HCT116 (cell line): Measurements from ENCODE around the gene OLFML1. TPM values are rescaled to one million over a fixed set of nuclear protein-coding genes. Genes with fewer than 3 reads are reported as not detected.

Experiments
- ATAC-seq: fragments of 200-7000 bp; cut with Tn5 transposase; 2 replicates; pipeline ENCODE4 v1.9.1; 2020; ENCODE audit warnings: mild to moderate bottlenecking, moderate library complexity
- BruUV-seq: library from RNA; stranded (reverse); fragments of 400-500 nt; replicated peaks from 2 replicates; lab custom pipeline; 2021; lab: Mats Ljungman, UMichigan
- CTCF ChIA-PET: fragments of 300-600 bp; sonication (Branson Sonifier 250); formaldehyde crosslinking; loops from one replicate; lab custom pipeline; 2021; ENCODE audit warnings: antibody characterized with exemption; lab: Charles Lee
- POLR2A ChIA-PET: fragments of 300-600, 350-600 bp; sonication (Branson Sonifier 250); formaldehyde crosslinking; loops from one replicate; lab custom pipeline; 2021; ENCODE audit warnings: antibody characterized with exemption; lab: Charles Lee
- RAD21 ChIA-PET, 2 experiments: fragments of 300-600 bp; sonication (Branson Sonifier 250); formaldehyde crosslinking; loops; one replicate each; lab custom pipeline; 2023; ENCODE audit warnings: low total read pairs in 2 of 2; ENCODE audit not compliant: uncharacterized antibody in 2 of 2, unreplicated experiment in 2 of 2, low non-redundant PET in 1 of 2; lab: Charles Lee
- DNase-seq: peaks from one replicate; pipeline ENCODE4 v3.0.0-alpha.2; 2010; ENCODE audit warnings: low read depth, low spot score
- H2AFZ ChIP-seq: fragments of 200-600 bp; shearing (Covaris generic), sonication (generic); 2 replicates; pipeline ENCODE4 v1.6.1; 2017; ENCODE audit warnings: low read depth, mixed run types, mixed read lengths, antibody characterized with exemption, low read length; ENCODE audit not compliant: poor library complexity, severe bottlenecking
- H3K27ac ChIP-seq: 2 replicates; pipeline ENCODE4 v1.5.1; 2012; ENCODE audit warnings: low read depth, low read length
- H3K27me3 ChIP-seq: fragments of 200-600 bp; sonication (generic); 2 replicates; pipeline ENCODE4 v1.6.1; 2016; ENCODE audit warnings: mixed run types, low read length, mixed read lengths; ENCODE audit not compliant: insufficient read depth
- H3K36me3 ChIP-seq, 2 experiments: fragments of 200-500 bp in 1 of 2; fragments of 200-600 bp in 1 of 2; sonication (Bioruptor generic) in 1 of 2; sonication (generic) in 1 of 2; 2 replicates each; pipeline versions ENCODE4 v1.5.1 to v1.6.1; 2014 to 2016; ENCODE audit warnings: low read length in 2 of 2, inconsistent platforms in 1 of 2, mixed read lengths in 1 of 2, mixed run types in 1 of 2; ENCODE audit not compliant: insufficient read depth in 2 of 2, control insufficient read depth in 1 of 2
- H3K4me1 ChIP-seq, 2 experiments: fragments of 200-600 bp in 1 of 2; sonication (generic) in 1 of 2; 2 replicates each; pipeline versions ENCODE4 v1.5.1 to v1.6.1; 2012 to 2017; ENCODE audit warnings: low read length in 2 of 2, inconsistent platforms in 1 of 2, mild to moderate bottlenecking in 1 of 2, mixed read lengths in 1 of 2, mixed run types in 1 of 2, moderate library complexity in 1 of 2; ENCODE audit not compliant: insufficient read depth in 2 of 2, control insufficient read depth in 1 of 2
- H3K4me2 ChIP-seq: fragments of 200-600 bp; sonication (generic); 2 replicates; pipeline ENCODE4 v1.6.1; 2017; ENCODE audit warnings: mixed run types, low read length, mixed read lengths
- H3K4me3 ChIP-seq, 2 experiments: fragments of 200-600 bp in 1 of 2; sonication (generic) in 1 of 2; replicated peaks in 1 of 2; 2 replicates each; pipeline ENCODE4 v1.5.1; 2011 to 2016; ENCODE audit warnings: low read length in 2 of 2, control low read depth in 1 of 2, low read depth in 1 of 2, mild to moderate bottlenecking in 1 of 2, mixed read lengths in 1 of 2, mixed run types in 1 of 2
- H3K79me2 ChIP-seq: fragments of 200-600 bp; sonication (generic); 2 replicates; pipeline ENCODE4 v1.6.1; 2017; ENCODE audit warnings: mild to moderate bottlenecking, mixed run types, low read length, moderate library complexity, mixed read lengths; ENCODE audit not compliant: insufficient read depth
- H3K9ac ChIP-seq: fragments of 200-600 bp; sonication (generic); 2 replicates; pipeline ENCODE4 v1.6.1; 2016; ENCODE audit warnings: low read length, mixed read lengths
- H3K9me2 ChIP-seq: fragments of 200-600 bp; sonication (generic), shearing (Covaris generic); 2 replicates; pipeline ENCODE4 v1.6.1; 2017; ENCODE audit warnings: mixed run types, mild to moderate bottlenecking, moderate library complexity; ENCODE audit not compliant: insufficient read depth
- H3K9me3 ChIP-seq, 2 experiments: fragments of 200-500 bp in 1 of 2; fragments of 200-600 bp in 1 of 2; sonication (Bioruptor generic) in 1 of 2; sonication (generic) in 1 of 2; 2 replicates each; pipeline ENCODE4 v1.6.1; 2014 to 2017; ENCODE audit warnings: low read length in 2 of 2, mixed read lengths in 2 of 2, inconsistent platforms in 1 of 2, low read depth in 1 of 2, mild to moderate bottlenecking in 1 of 2, mixed run types in 1 of 2, moderate library complexity in 1 of 2; ENCODE audit not compliant: control insufficient read depth in 1 of 2, insufficient read depth in 1 of 2
- H4K20me1 ChIP-seq: fragments of 200-600 bp; sonication (generic), shearing (Covaris generic); 2 replicates; pipeline ENCODE4 v1.6.1; 2017; ENCODE audit warnings: mixed run types, mild to moderate bottlenecking, moderate library complexity; ENCODE audit not compliant: insufficient read depth
- ELF1 ChIP-seq: IDR thresholded peaks from 2 replicates; pipeline ENCODE4 v1.6.1; 2012; ENCODE audit warnings: low read depth, borderline replicate concordance
- JUND ChIP-seq: IDR thresholded peaks from 2 replicates; pipeline ENCODE4 v1.6.1; 2012
- POLR2AphosphoS5 ChIP-seq: IDR thresholded peaks from 2 replicates; pipeline ENCODE4 v1.6.1; 2011; ENCODE audit warnings: mild to moderate bottlenecking, low read depth, low read length, moderate library complexity
- RAD21 ChIP-seq: IDR thresholded peaks from 2 replicates; pipeline ENCODE4 v1.6.1; 2012; ENCODE audit warnings: low read depth, mild to moderate bottlenecking
- SIN3A ChIP-seq: IDR thresholded peaks from 2 replicates; pipeline ENCODE4 v1.6.1; 2012; ENCODE audit warnings: low read depth
- SP1 ChIP-seq: IDR thresholded peaks from 2 replicates; pipeline ENCODE4 v1.6.1; 2012; ENCODE audit warnings: low read depth
- YY1 ChIP-seq: IDR thresholded peaks from 2 replicates; pipeline ENCODE4 v1.6.1; 2011; ENCODE audit warnings: low read length, low read depth, moderate library complexity, mild to moderate bottlenecking; ENCODE audit not compliant: insufficient replicate concordance; ENCODE audit errors: extremely low read depth
- intact Hi-C: fragments of 100-400 bp; cut with micrococcal nuclease; formaldehyde crosslinking; loops from 2 replicates; pipeline ENCODE4 v1.10.0; 2022
- total RNA-seq: library from RNA; stranded (reverse); gene quantifications from one replicate; pipeline ENCODE4 v1.2.1, GENCODE V29; 2021; ENCODE audit not compliant: unreplicated experiment
- TF ChIP-seq, protein P1 (sequence below): IDR thresholded peaks from 2 replicates; pipeline ENCODE4 v1.6.1; 2012; ENCODE audit warnings: low read depth
- TF ChIP-seq, protein P2 (sequence below): IDR thresholded peaks from 2 replicates; pipeline ENCODE4 v1.6.1; 2012
- TF ChIP-seq, protein P3 (sequence below), 3 experiments: fragments of 200-600 bp in 1 of 3; sonication (generic) in 1 of 3; IDR thresholded peaks in 2 of 3; conservative IDR thresholded peaks in 1 of 3; 2 replicates each; pipeline ENCODE4 v1.5.1; 2012 to 2017; ENCODE audit warnings: low read depth in 2 of 3, low read length in 2 of 3, antibody characterized with exemption in 1 of 3, borderline replicate concordance in 1 of 3, control low read depth in 1 of 3, mild to moderate bottlenecking in 1 of 3, mixed read lengths in 1 of 3, mixed run types in 1 of 3, moderate library complexity in 1 of 3; ENCODE audit not compliant: insufficient read depth in 1 of 3
- TF ChIP-seq, protein P4 (sequence below): IDR thresholded peaks from 2 replicates; pipeline ENCODE4 v1.6.1; 2012

The OLFML1 gene
- total RNA-seq, 1 experiment from 2014 or later: not detected

DNA sequence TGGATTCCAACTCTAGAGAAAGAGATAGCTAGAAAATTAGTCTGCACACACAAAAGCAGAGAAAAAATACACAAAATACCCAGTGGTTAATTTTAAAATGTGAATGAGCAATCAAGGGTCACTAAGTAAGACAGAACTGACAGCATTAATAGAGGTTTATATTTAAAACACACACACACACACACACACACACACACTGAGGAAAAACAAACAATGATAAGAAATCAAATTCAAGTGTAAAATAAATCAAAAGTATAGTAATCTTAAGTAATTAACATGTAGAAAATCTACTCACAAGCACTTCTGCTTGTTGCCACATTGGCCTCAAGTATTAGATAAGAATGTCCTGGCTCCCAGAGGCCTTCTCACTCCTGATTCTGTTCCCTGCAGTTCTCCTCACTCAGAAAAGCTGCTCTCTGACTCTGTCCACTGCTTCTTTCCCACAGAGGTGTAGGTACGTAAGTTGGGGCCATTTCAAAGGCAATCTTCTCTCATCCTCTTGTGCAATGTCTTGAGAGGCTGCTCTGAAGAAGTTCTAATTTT is 33.3 kb upstream of the OLFML1 start:
- Histone ChIP-seq H3K4me3 (no peak overlapping the region), H3K9ac (no peak overlapping the region), H2AFZ (no peak overlapping the region), H3K27ac (no peak overlapping the region), H3K36me3 (no peaks in the 10 kb centered on the region), H4K20me1 (no peaks in the 10 kb centered on the region), H3K27me3 (peaks cover 28% of the 10 kb centered on the region), H3K79me2 (no peaks in the 10 kb centered on the region), H3K9me3 (no peaks in the 10 kb centered on the region), H3K4me2 (no peak overlapping the region), H3K4me1 (no peaks in the 10 kb centered on the region; a peak in 1 of 4 replicates), H3K9me2 (no peaks in the 10 kb centered on the region)
- no peak for DNase-seq
- no peak for ATAC-seq
- no peak for TF ChIP-seq SP1
- TF ChIP-seq JUND: no peak
- TF ChIP-seq ELF1: no peak
- TF ChIP-seq, protein P1, sequence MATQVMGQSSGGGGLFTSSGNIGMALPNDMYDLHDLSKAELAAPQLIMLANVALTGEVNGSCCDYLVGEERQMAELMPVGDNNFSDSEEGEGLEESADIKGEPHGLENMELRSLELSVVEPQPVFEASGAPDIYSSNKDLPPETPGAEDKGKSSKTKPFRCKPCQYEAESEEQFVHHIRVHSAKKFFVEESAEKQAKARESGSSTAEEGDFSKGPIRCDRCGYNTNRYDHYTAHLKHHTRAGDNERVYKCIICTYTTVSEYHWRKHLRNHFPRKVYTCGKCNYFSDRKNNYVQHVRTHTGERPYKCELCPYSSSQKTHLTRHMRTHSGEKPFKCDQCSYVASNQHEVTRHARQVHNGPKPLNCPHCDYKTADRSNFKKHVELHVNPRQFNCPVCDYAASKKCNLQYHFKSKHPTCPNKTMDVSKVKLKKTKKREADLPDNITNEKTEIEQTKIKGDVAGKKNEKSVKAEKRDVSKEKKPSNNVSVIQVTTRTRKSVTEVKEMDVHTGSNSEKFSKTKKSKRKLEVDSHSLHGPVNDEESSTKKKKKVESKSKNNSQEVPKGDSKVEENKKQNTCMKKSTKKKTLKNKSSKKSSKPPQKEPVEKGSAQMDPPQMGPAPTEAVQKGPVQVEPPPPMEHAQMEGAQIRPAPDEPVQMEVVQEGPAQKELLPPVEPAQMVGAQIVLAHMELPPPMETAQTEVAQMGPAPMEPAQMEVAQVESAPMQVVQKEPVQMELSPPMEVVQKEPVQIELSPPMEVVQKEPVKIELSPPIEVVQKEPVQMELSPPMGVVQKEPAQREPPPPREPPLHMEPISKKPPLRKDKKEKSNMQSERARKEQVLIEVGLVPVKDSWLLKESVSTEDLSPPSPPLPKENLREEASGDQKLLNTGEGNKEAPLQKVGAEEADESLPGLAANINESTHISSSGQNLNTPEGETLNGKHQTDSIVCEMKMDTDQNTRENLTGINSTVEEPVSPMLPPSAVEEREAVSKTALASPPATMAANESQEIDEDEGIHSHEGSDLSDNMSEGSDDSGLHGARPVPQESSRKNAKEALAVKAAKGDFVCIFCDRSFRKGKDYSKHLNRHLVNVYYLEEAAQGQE: no peak
- no peak for TF ChIP-seq RAD21
- no peak for TF ChIP-seq SIN3A
- TF ChIP-seq, protein P2, sequence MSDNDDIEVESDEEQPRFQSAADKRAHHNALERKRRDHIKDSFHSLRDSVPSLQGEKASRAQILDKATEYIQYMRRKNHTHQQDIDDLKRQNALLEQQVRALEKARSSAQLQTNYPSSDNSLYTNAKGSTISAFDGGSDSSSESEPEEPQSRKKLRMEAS: no peak
- TF ChIP-seq, protein P3, sequence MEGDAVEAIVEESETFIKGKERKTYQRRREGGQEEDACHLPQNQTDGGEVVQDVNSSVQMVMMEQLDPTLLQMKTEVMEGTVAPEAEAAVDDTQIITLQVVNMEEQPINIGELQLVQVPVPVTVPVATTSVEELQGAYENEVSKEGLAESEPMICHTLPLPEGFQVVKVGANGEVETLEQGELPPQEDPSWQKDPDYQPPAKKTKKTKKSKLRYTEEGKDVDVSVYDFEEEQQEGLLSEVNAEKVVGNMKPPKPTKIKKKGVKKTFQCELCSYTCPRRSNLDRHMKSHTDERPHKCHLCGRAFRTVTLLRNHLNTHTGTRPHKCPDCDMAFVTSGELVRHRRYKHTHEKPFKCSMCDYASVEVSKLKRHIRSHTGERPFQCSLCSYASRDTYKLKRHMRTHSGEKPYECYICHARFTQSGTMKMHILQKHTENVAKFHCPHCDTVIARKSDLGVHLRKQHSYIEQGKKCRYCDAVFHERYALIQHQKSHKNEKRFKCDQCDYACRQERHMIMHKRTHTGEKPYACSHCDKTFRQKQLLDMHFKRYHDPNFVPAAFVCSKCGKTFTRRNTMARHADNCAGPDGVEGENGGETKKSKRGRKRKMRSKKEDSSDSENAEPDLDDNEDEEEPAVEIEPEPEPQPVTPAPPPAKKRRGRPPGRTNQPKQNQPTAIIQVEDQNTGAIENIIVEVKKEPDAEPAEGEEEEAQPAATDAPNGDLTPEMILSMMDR (IDR thresholded peaks at IDR 0.05 in 2 of 3, conservative IDR thresholded peaks at IDR 0.05 in 1 of 3; ENCODE audit: borderline replicate concordance in 1 of 3, insufficient read depth in 1 of 3, low read depth in 2 of 3, low read length in 2 of 3): no peak
- no peak for TF ChIP-seq POLR2AphosphoS5
- TF ChIP-seq, protein P4, sequence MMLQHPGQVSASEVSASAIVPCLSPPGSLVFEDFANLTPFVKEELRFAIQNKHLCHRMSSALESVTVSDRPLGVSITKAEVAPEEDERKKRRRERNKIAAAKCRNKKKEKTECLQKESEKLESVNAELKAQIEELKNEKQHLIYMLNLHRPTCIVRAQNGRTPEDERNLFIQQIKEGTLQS: no peak
- TF ChIP-seq YY1: no peak
- ChIA-PET CTCF (no interaction called here), POLR2A (no interaction called here), RAD21 (no interaction called here)
- no TSS peak for BruUV-seq
- intact Hi-C loops: no loop called here
